Vagina (tissue), 2 donors: Measurements from ENCODE around the gene CD79A.

Experiments
- POLR2A ChIP-seq, 2 donors: fragments of 450-650 bp; IDR thresholded peaks; one replicate each; pipeline ENCODE4 v1.6.1; 2017; ENCODE audit warnings: antibody characterized with exemption in 2 of 2, mild to moderate bottlenecking in 2 of 2, moderate library complexity in 2 of 2
- POLR2AphosphoS5 ChIP-seq, 2 donors: sonication (generic); formaldehyde crosslinking; IDR thresholded peaks; one replicate each; pipeline ENCODE4 v1.9.0; 2017; ENCODE audit warnings: antibody characterized with exemption in 2 of 2, mild to moderate bottlenecking in 2 of 2, low read depth in 1 of 2; ENCODE audit not compliant: insufficient read depth in 1 of 2
- TF ChIP-seq, protein P1 (sequence below), 3 experiments: fragments of 450-650 bp in 2 of 3; fragments of 200-600 bp in 1 of 3; sonication (generic) in 1 of 3; IDR thresholded peaks; one replicate each; pipeline ENCODE4 v1.5.1; 2017 to 2019; ENCODE audit warnings: antibody characterized with exemption in 3 of 3, mild to moderate bottlenecking in 2 of 3, moderate library complexity in 2 of 3

GRCh38 chr19:41926028-41926762 lies 49.1 kb downstream of the CD79A start:
- TF ChIP-seq, protein P1, sequence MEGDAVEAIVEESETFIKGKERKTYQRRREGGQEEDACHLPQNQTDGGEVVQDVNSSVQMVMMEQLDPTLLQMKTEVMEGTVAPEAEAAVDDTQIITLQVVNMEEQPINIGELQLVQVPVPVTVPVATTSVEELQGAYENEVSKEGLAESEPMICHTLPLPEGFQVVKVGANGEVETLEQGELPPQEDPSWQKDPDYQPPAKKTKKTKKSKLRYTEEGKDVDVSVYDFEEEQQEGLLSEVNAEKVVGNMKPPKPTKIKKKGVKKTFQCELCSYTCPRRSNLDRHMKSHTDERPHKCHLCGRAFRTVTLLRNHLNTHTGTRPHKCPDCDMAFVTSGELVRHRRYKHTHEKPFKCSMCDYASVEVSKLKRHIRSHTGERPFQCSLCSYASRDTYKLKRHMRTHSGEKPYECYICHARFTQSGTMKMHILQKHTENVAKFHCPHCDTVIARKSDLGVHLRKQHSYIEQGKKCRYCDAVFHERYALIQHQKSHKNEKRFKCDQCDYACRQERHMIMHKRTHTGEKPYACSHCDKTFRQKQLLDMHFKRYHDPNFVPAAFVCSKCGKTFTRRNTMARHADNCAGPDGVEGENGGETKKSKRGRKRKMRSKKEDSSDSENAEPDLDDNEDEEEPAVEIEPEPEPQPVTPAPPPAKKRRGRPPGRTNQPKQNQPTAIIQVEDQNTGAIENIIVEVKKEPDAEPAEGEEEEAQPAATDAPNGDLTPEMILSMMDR (IDR thresholded peaks at IDR 0.05) = no peak
- TF ChIP-seq POLR2A (IDR thresholded peaks at IDR 0.05) = no peak
- TF ChIP-seq POLR2AphosphoS5 (IDR thresholded peaks at IDR 0.05; ENCODE audit: insufficient read depth in 1 of 2, low read depth in 1 of 2) = no peak
